C4-2B (cell line): ENCODE measurements around the gene ENOX2.

Experiments
- ZFX ChIP-seq: fragments of 450-650 bp; IDR thresholded peaks from 2 replicates; pipeline ENCODE4 v1.6.1; 2017
- TF ChIP-seq, protein P1 (sequence below): fragments of 450-650 bp; conservative IDR thresholded peaks from 2 replicates; pipeline ENCODE4 v1.5.1; 2017; ENCODE audit warnings: mild to moderate bottlenecking

DNA sequence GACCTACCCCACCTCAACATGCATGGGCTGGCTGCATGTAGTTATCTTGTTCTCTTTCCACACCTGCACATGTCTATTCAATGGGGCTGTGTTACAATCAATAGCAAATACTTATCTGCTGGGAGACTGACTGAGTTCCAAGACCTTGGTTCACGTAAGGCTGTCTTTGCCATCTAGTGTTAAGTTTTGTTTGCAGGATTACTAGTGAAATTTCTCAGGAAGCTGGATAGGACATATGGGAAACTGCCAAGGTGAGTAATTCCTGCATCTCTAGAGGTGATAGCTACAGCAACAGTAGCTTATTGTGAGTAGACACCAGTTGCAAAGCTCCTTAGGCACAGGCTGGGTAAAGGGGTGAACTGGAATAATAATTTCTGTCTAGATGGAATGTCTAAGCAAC lies 177.5 kb downstream of the ENOX2 start:
- TF ChIP-seq, protein P1, sequence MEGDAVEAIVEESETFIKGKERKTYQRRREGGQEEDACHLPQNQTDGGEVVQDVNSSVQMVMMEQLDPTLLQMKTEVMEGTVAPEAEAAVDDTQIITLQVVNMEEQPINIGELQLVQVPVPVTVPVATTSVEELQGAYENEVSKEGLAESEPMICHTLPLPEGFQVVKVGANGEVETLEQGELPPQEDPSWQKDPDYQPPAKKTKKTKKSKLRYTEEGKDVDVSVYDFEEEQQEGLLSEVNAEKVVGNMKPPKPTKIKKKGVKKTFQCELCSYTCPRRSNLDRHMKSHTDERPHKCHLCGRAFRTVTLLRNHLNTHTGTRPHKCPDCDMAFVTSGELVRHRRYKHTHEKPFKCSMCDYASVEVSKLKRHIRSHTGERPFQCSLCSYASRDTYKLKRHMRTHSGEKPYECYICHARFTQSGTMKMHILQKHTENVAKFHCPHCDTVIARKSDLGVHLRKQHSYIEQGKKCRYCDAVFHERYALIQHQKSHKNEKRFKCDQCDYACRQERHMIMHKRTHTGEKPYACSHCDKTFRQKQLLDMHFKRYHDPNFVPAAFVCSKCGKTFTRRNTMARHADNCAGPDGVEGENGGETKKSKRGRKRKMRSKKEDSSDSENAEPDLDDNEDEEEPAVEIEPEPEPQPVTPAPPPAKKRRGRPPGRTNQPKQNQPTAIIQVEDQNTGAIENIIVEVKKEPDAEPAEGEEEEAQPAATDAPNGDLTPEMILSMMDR = no peak
- TF ChIP-seq ZFX = no peak
